GM08714 (cell line): Measurements from ENCODE around the gene HIVEP1.

ENCODE experiments used
- H3K4me3 ChIP-seq: fragments of 200-500 bp; sonication (Bioruptor generic); 2 replicates; pipeline ENCODE4 v1.5.1; 2014; ENCODE audit warnings: mild to moderate bottlenecking, low read length, inconsistent platforms
- ZNF274 ChIP-seq: IDR thresholded peaks from 2 replicates; pipeline ENCODE4 v1.6.1; 2012; ENCODE audit warnings: mild to moderate bottlenecking, low read depth, low read length

Gene HIVEP1

DNA sequence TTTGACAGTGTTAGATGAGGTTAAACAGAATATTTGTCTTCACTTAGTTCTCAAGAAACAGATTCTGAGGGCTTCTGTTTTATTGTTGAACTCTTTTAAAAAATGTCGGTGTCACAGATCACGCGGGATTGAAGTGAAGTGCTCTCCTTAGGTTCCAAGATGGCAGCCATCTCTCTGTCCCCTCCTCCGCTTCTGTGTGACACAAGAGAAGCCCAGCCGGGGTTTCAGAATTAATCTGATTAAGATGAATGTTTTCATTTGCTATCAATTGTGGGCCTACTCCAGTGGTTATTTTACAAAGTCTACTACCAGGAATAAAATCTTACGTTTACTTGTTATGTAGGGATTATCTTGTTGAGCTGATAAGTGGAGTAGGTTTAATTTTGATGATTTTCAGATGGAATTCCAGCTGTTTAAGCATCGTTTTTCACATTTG, 10.9 kb downstream of the HIVEP1 start:
- no peak overlapping the region for H3K4me3 ChIP-seq
- TF ChIP-seq ZNF274 = no peak

DNA sequence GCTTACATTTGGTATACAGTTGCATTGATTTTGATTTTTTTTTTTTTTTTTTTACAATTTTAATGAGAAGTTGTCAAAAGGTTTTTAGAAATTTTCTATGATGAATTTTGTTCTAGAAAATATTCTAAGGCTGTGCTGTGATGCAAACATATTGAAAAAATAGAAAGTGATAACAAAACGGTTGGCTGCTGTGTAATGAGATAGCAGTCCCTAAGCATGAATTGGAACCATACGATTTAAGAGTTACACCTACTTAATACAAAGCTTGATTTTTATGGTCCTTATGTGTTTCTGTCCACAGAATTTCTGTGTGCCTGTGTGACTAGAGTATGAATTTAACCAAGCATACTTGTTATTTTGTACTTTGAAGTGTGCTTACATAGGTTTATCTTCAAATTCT, 12.1 kb downstream of the HIVEP1 start:
- no peak overlapping the region for H3K4me3 ChIP-seq
- no peak for TF ChIP-seq ZNF274

DNA sequence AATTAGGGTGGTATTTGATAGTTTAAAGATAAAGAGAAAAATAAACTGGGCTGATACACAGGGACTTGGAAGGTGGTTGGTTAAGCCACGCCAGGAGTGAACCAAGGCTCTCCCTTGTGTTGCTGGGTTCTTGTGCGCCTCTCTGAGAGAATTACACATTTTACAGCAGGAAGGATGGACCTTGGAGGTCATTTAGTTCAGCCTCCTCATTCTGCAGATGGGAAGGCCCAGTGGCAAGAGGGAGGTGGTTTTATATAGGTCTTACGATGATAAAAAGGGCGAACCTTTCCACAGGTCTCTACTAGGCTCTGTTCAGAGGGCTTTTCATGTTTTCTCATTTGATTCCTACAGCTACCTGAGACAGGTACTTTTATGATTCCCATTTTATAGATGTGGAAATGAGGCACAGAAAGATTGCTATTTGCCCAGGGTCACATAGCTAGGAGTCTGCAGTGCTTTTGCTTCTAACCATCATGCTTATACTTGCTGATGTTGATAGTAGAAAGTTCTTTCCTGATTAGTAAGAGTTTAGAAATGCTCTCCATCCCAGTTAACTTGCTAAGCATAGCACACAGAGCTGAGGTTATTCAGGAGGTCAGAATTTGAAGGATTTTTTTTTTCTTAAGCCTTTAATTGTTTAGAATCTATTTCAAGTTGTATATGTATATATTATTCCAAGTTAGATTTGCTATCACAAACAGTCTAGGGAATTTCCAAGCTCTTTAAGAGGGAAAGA, 12.8 kb downstream of the HIVEP1 start:
- TF ChIP-seq ZNF274 = no peak
- H3K4me3 ChIP-seq = no peak overlapping the region

DNA sequence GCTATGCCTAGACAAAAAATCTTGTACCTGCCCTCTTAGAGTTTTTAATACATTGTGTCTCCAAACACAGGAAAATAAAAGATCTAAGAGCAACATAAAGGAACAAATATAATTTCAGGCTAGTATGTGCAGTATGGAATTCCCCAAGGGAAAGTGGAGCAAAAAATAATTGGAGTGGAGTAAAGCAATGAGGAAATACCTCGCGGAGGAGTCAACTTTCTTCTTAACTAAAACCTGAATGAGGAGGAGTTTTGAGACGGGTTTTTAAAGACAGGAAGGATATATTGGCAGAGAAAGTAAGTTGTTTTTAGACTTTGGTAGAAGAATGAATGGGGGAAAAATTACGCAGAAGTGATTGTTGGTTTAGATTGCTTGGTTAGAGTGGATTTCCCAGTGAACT, 14.0 kb downstream of the HIVEP1 start:
- H3K4me3 ChIP-seq = no peak overlapping the region
- no peak for TF ChIP-seq ZNF274

DNA sequence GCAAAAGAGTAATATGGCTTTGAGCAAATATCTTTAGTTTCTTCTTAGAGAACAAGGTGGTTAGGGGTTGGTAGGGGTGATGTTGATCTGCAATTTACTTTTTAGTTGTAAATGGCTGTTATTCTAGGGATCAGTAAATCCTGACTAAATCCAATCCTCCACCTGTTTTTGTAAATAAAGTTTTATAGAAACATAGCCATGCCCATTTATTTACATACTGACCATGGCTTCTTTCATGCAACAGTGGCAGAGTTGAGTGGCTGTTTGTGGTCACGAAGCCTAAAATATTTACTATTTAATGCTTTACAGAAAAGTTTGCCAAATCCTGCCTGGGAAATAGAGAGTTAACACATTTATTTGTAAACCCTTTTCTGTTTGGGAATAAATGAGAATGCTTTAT, 14.7 kb downstream of the HIVEP1 start:
- TF ChIP-seq ZNF274 = no peak
- no peak overlapping the region for H3K4me3 ChIP-seq

DNA sequence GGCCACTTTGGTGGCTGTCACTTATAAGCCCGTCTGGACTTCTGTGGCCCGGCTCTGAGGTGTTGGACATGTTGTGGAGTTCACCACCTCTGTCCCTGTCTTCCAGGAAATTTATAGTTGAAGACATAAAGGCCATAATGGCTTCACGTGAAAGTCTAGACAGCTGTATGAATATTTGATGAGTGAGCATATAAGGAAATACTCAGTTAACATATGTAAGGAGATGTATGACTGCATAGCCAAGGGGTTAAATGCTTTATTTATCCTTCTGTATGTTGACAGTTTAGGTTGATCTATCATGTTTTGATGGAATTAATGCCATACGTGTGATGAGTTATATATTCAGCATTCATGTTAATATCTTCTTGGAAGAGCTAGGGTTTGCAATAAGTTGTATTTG, 16.1 kb downstream of the HIVEP1 start:
- no peak for TF ChIP-seq ZNF274
- H3K4me3 ChIP-seq = no peak overlapping the region

DNA sequence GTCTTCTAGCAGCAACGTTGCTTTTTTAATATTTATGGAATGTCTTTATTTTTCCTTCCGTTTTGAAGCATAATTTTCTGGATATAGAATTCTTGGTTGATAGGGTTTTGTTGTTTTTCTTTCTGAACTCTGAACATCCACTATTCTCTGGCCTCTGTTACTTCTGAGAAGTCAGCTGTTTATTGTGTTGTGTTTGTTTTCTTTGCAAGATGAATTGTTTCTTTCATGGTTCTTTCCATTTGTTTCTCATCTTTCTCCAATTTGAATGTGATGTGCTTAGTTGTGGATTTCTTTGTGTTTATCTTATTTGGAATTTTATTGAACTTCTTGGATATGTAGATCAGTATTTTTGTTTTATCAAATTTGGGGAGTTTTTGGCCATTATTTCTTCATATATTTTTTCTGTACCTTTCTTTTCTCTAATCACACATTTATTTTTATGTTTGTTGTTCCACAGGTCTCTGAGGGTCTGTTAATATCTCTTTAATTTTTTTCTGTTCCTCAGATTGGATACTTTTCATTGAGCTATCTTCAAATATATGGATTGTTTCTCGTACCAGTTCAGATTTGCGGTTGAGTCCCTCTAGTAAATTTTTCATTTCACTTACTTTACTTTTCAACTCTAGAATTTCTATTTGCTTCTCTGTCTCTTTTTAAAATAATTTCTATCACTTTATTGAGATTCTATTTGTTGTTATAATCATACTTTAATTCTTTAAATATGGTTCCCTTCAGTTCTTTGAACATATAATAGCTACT, 18.0 kb downstream of the HIVEP1 start:
- TF ChIP-seq ZNF274 = no peak
- H3K4me3 ChIP-seq = no peak overlapping the region

DNA sequence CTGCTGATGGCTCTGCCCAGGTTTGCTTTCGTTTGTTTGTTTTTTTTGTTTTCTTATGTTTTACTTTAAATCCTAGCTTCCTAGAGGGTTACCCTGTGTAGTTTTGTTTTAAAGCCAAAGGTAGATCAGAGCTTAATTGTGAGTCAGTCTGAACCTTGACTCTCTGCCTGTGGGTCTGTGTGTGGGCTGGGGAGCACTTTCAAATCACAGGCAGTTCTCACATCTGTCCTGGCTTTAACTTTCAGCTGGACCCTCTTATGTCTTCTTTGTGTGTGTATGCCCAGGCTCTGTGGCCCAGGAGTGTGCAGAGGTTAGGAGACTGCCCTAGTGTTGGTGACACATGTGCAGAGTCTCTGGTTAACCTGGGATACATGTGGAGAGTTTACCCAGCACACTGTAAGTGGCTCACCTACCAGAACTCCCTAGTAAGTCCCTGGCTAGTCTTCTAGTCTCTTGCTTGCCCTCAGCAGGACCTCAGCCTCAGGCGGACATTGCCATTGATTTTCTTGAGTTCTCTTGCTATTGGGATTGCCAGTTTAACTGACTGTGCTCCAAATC, 19.0 kb downstream of the HIVEP1 start:
- no peak overlapping the region for H3K4me3 ChIP-seq
- TF ChIP-seq ZNF274 = no peak

DNA sequence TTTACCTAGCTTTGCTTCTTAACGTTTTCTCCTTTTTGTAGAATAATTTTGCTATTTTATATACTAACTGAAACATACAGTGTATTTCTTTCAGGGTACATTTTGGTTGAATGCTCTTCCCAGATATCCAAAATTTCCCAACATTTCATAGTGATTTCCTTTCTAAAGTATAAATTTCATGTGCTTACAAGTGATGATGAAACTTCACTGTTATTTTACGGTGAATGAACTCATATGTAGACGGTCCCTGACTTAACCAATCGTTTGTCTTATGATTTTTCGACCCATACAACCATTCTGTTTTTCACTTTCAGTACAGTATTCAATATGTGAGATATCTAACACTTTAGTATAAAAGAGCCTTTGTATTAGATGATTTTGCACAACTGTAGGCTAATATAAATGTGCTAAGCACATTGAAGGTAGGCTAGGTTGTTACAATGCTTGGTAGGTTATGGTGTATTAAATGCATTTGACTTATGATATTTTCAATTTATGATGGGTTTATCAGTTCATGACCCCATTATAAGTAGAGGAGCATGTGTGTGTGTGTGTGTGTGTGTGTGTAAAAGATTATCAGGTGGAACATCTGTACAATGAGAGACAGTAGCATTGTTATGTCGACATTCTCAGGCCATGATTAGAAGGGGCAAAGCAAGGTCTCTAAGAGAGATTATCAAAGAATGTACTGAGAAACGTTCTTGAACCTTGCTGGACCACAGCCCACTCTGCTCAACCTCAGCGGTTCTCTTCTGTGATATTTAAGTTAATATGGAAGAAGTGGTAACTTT, 20.9 kb downstream of the HIVEP1 start:
- TF ChIP-seq ZNF274 = no peak
- no peak overlapping the region for H3K4me3 ChIP-seq

DNA sequence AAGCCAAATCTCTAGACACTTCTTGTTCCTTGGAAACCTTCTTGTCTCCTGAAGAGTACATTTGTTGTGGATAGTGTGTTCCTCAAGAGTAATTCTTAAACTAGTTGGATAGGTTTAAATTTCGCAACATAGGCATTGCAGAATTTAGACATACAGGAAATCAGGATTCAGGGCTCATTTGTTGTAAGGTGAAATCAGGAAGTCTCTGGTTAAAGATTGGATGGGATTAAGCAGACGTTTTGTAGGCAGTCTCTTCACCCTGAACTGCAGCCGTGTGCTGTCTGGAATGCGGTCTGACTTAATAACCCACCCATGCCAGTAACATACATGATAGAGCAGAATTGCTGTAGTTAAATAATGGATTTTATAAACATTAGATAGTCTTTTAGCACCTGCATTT, 21.7 kb downstream of the HIVEP1 start:
- no peak overlapping the region for H3K4me3 ChIP-seq
- no peak for TF ChIP-seq ZNF274

DNA sequence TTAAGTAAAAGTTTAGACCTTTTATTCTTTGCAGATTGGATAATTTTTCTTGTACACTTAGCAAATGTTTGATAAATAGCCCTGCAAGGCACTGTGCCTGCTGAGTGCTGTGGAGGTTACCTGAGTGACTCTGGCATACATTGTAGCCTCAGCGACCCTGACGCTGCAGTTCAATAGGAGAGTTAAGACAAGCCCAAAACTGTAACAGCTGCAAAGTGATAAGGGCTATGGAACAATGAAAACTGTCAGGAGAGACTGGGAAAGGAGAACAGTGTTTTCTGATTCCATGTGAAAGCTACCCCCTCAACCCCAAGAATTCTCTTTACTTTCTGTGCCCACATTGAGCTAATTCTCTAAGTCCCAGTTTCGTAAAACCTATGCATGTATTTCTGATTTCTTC, 22.2 kb downstream of the HIVEP1 start:
- H3K4me3 ChIP-seq = no peak overlapping the region
- TF ChIP-seq ZNF274 = no peak

DNA sequence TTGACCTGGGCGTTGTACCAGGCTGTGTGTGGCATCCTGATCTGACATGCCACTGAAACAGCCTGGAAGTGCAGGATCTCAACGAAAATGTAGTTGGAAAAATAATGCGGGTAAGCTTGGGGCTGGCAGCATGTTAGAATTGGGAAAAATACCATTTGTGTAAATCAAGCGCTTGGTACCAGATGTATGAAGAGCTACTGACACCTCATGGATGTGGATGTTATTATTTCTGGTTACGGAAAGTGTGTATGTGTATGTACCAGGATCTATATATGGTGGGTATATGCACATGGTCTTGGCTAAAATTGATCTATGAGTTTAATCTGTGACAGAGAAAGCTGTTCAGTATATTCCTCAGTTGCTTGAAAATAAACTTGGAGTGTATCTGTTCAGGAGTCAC, 22.7 kb downstream of the HIVEP1 start:
- H3K4me3 ChIP-seq = no peak overlapping the region
- no peak for TF ChIP-seq ZNF274

DNA sequence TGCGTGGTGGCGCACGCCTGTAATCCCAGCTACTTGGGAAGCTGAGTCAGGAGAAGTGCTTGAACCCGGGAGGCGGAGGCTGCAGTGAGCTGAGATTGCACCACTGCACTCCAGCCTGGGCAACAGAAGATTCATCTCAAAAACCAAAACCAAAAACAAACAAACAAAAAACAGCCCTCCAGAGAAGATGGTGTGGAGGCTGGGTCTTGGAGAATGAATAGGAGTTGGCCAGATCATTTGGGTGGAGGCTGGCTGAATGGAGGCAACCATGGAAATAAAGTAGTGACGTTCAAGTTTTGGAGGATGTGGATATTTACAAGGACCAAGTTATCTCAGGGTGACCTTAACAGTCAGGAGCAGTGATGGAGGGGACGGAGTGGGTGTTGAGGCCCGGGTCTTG, 24.7 kb downstream of the HIVEP1 start:
- TF ChIP-seq ZNF274 = no peak

DNA sequence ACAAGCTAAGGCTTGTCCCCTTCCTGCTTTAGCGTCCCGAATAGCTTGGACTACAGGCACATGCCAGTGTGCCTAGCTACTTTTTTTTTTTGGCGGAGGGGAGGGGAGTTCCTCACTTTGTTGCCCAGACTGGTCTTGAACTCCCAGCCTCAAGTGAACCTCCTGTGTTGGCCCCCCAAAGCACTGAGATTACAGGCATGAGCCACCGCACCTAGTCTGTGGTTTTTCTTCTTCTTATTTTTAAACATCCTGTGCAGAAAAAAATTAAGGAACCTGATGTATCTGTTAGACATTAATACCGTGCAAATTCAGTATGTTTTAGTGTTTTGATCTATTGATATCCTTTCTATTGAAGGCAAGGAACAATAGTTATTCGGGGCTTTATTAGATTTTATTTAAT, 25.7 kb downstream of the HIVEP1 start:
- no peak for TF ChIP-seq ZNF274
- no peak overlapping the region; the same call in 1 of the 2 replicates for H3K4me3 ChIP-seq

More for the DNA sequence above, 24.7 kb downstream of the HIVEP1 start:
- no peak overlapping the region for H3K4me3 ChIP-seq
